ENCODE results near the gene EFCAB6. TPM values are rescaled to one million over a fixed set of nuclear protein-coding genes. Genes with fewer than 3 reads are reported as not detected.

EFCAB6 gene
- total RNA-seq, 1 donor from 2014 or later = 8.6 TPM

GRCh38 chr22:43542681-43543521, 269.2 kb downstream of the EFCAB6 start:
- TF ChIP-seq CTCF (IDR thresholded peaks at IDR 0.05) = no peak
- intact Hi-C loops (cut with DNase I) = no loop called here
- Histone ChIP-seq H3K27ac (no peak overlapping the region), H3K36me3 (no peaks in the 10 kb centered on the region), H3K9me3 (no peaks in the 10 kb centered on the region), H3K27me3 (no peaks in the 10 kb centered on the region), H3K4me3 (no peak overlapping the region), H3K4me1 (no peaks in the 10 kb centered on the region)
- no peak for DNase-seq (ENCODE audit: low spot score in 2 of 2)

- intact Hi-C loops (cut with DNase I) = no loop called here
- no peaks in the 10 kb centered on the region for H3K27me3 ChIP-seq
- no peak for TF ChIP-seq CTCF (IDR thresholded peaks at IDR 0.05)
- H3K4me3 ChIP-seq = no peak overlapping the region
- H3K4me1 ChIP-seq = no peaks in the 10 kb centered on the region
- H3K9me3 ChIP-seq = no peaks in the 10 kb centered on the region
- DNase-seq (ENCODE audit: low spot score in 2 of 2) = no peak
- H3K27ac ChIP-seq = no peak overlapping the region
- H3K36me3 ChIP-seq = no peaks in the 10 kb centered on the region
Observed at GRCh38 chr22:43541462-43542407, 270.4 kb downstream of the EFCAB6 start.

- DNase-seq (ENCODE audit: low spot score in 2 of 2) = no peak
- TF ChIP-seq CTCF (IDR thresholded peaks at IDR 0.05) = no peak
- no peaks in the 10 kb centered on the region for H3K4me1 ChIP-seq
Observed at GRCh38 chr22:43541022-43541421, 271.1 kb downstream of the EFCAB6 start.

GRCh38 chr22:43540529-43540923, 271.6 kb downstream of the EFCAB6 start:
- no peaks in the 10 kb centered on the region for H3K27me3 ChIP-seq
- H3K4me1 ChIP-seq = no peaks in the 10 kb centered on the region
- TF ChIP-seq CTCF (IDR thresholded peaks at IDR 0.05) = no peak
- no peak overlapping the region for H3K4me3 ChIP-seq
- DNase-seq (ENCODE audit: low spot score in 2 of 2) = no peak
- no peak overlapping the region for H3K27ac ChIP-seq
- no peaks in the 10 kb centered on the region for H3K36me3 ChIP-seq
- intact Hi-C loops (cut with DNase I) = no loop called here
- no peaks in the 10 kb centered on the region for H3K9me3 ChIP-seq

More at GRCh38 chr22:43541022-43541421, 271.1 kb downstream of the EFCAB6 start:
- Histone ChIP-seq H3K27me3 (no peaks in the 10 kb centered on the region), H3K9me3 (no peaks in the 10 kb centered on the region), H3K27ac (no peak overlapping the region), H3K36me3 (no peaks in the 10 kb centered on the region), H3K4me3 (no peak overlapping the region)
- intact Hi-C loops (cut with DNase I) = no loop called here

- Histone ChIP-seq H3K9me3 (no peaks in the 10 kb centered on the region), H3K4me3 (no peak overlapping the region), H3K4me1 (no peaks in the 10 kb centered on the region), H3K36me3 (no peaks in the 10 kb centered on the region), H3K27ac (no peak overlapping the region), H3K27me3 (no peaks in the 10 kb centered on the region)
- no peak for TF ChIP-seq CTCF (IDR thresholded peaks at IDR 0.05)
- DNase-seq (ENCODE audit: low spot score in 2 of 2) = no peak
- intact Hi-C loops (cut with DNase I) = no loop called here
Observed at GRCh38 chr22:43539572-43540528, 272.3 kb downstream of the EFCAB6 start.
